Caco-2 (cell line): ENCODE results near the gene MEGF6. TPM values are rescaled to one million over a fixed set of nuclear protein-coding genes. Genes with fewer than 3 reads are reported as not detected.

ENCODE experiments used
- BruUV-seq: library from RNA; stranded (reverse); fragments of 400-500 nt; replicated peaks from 2 replicates; lab custom pipeline; 2021; lab: Mats Ljungman, UMichigan
- CTCF ChIA-PET: fragments of 300-600 bp; sonication (Branson Sonifier 250); formaldehyde crosslinking; loops from one replicate; lab custom pipeline; 2022; ENCODE audit warnings: antibody characterized with exemption; lab: Charles Lee
- POLR2A ChIA-PET: fragments of 300-600 bp; sonication (Branson Sonifier 250); formaldehyde crosslinking; loops from one replicate; lab custom pipeline; 2022; ENCODE audit warnings: antibody characterized with exemption; lab: Charles Lee
- DNase-seq, 2 experiments: peaks; one replicate each; pipeline versions ENCODE4 v3.0.0 to v3.0.0-alpha.2; 2020 to 2022
- H3K27me3 ChIP-seq: replicated peaks from 2 replicates; pipeline ENCODE4 v1.6.0; 2011; ENCODE audit warnings: low read length; ENCODE audit not compliant: control insufficient read depth, insufficient read depth
- H3K36me3 ChIP-seq: 2 replicates; pipeline ENCODE4 v1.5.1; 2011; ENCODE audit warnings: low read length; ENCODE audit not compliant: control insufficient read depth, insufficient read depth
- H3K4me1 ChIP-seq: fragments of 250-450 bp; sonication (Bioruptor Pico); 2 replicates; pipeline ENCODE4 v1.5.1; 2020; ENCODE audit warnings: mild to moderate bottlenecking
- H3K4me3 ChIP-seq: 2 replicates; pipeline ENCODE4 v1.5.1; 2011; ENCODE audit warnings: low read depth, mild to moderate bottlenecking, control low read depth, low read length
- H3K9me3 ChIP-seq: fragments of 250-450 bp; sonication (Bioruptor Pico); 2 replicates; pipeline ENCODE4 v1.5.1; 2020; ENCODE audit warnings: mild to moderate bottlenecking, moderate library complexity
- H3K27ac Mint-ChIP-seq: one replicate; pipeline ENCODE4 v1.8.0; 2022; ENCODE audit warnings: mixed read lengths; ENCODE audit not compliant: unreplicated experiment
- H3K27me3 Mint-ChIP-seq: one replicate; pipeline ENCODE4 v1.8.0; 2022; ENCODE audit warnings: mixed read lengths; ENCODE audit not compliant: insufficient read depth, unreplicated experiment
- H3K36me3 Mint-ChIP-seq: one replicate; pipeline ENCODE4 v1.8.0; 2022; ENCODE audit warnings: mild to moderate bottlenecking, mixed read lengths; ENCODE audit not compliant: insufficient read depth, unreplicated experiment
- H3K4me1 Mint-ChIP-seq: one replicate; pipeline ENCODE4 v1.8.0; 2022; ENCODE audit warnings: low read depth, mixed read lengths; ENCODE audit not compliant: unreplicated experiment
- H3K4me3 Mint-ChIP-seq: one replicate; pipeline ENCODE4 v1.8.0; 2022; ENCODE audit warnings: mild to moderate bottlenecking, moderate library complexity, mixed read lengths; ENCODE audit not compliant: unreplicated experiment
- H3K9me3 Mint-ChIP-seq: one replicate; pipeline ENCODE4 v1.8.0; 2022; ENCODE audit warnings: mixed read lengths; ENCODE audit not compliant: unreplicated experiment
- CTCF ChIP-seq, 2 experiments: fragments of 200-600 bp in 1 of 2; IDR thresholded peaks; 1 replicate in 1 of 2; 2 replicates in 1 of 2; pipeline versions ENCODE4 v1.5.1 to v1.8.0; 2011 to 2022; ENCODE audit warnings: antibody characterized with exemption in 1 of 2, control low read depth in 1 of 2, inconsistent platforms in 1 of 2, low read depth in 1 of 2, low read length in 1 of 2, mild to moderate bottlenecking in 1 of 2, moderate library complexity in 1 of 2; ENCODE audit not compliant: insufficient read depth in 1 of 2, severe bottlenecking in 1 of 2, unreplicated experiment in 1 of 2
- intact Hi-C: fragments of 100-400 bp; cut with micrococcal nuclease; formaldehyde crosslinking; loops from one replicate; pipeline ENCODE4 v1.10.0; 2022; ENCODE audit not compliant: unreplicated experiment
- total RNA-seq: library from RNA; stranded (reverse); gene quantifications from 2 replicates; pipeline ENCODE4 v1.2.3, GENCODE V29; 2022

Gene MEGF6
- total RNA-seq, 1 experiment from 2014 or later, result 13.3 TPM

GRCh38 chr1:3476666-3477065 lies 134.6 kb downstream of the MEGF6 start:
- TF ChIP-seq CTCF (IDR thresholded peaks at IDR 0.05; ENCODE audit: insufficient read depth in 1 of 2, low read depth in 1 of 2, low read length in 1 of 2, severe bottlenecking in 1 of 2, unreplicated experiment in 1 of 2), result no peak
- H3K4me3 Mint-ChIP-seq, result no peak overlapping the region

GRCh38 chr1:3475839-3476573 lies 135.3 kb downstream of the MEGF6 start:
- Histone ChIP-seq H3K4me3 (no peak overlapping the region), H3K9me3 (no peaks in the 10 kb centered on the region), H3K27me3 (no peaks in the 10 kb centered on the region), H3K4me1 (peaks cover 11% of the 10 kb centered on the region), H3K36me3 (no peaks in the 10 kb centered on the region; the same call in 1 of the 2 replicates)
- H3K27ac Mint-ChIP-seq, result no peak overlapping the region
- H3K9me3 Mint-ChIP-seq, result no peaks in the 10 kb centered on the region
- no peak overlapping the region for H3K4me3 Mint-ChIP-seq
- no peaks in the 10 kb centered on the region for H3K27me3 Mint-ChIP-seq
- H3K4me1 Mint-ChIP-seq, result no peaks in the 10 kb centered on the region
- ChIA-PET POLR2A (no interaction called here), CTCF (no interaction called here)
- no TSS peak for BruUV-seq
- no peak for DNase-seq
- peaks cover 11% of the 10 kb centered on the region for H3K36me3 Mint-ChIP-seq
- intact Hi-C loops, result no loop called here
- no peak for TF ChIP-seq CTCF (IDR thresholded peaks at IDR 0.05; ENCODE audit: insufficient read depth in 1 of 2, low read depth in 1 of 2, low read length in 1 of 2, severe bottlenecking in 1 of 2, unreplicated experiment in 1 of 2)

More at GRCh38 chr1:3476666-3477065, 134.6 kb downstream of the MEGF6 start:
- H3K36me3 Mint-ChIP-seq, result peaks cover 9% of the 10 kb centered on the region
- no peaks in the 10 kb centered on the region; the same call in 1 of the 2 replicates for H3K36me3 ChIP-seq
- no peak for DNase-seq
- H3K4me1 Mint-ChIP-seq, result no peaks in the 10 kb centered on the region
- CTCF ChIA-PET, result no interaction called here
- H3K27me3 Mint-ChIP-seq, result no peaks in the 10 kb centered on the region
- peaks cover 4% of the 10 kb centered on the region for H3K4me1 ChIP-seq
- no TSS peak for BruUV-seq
- no peak overlapping the region for H3K4me3 ChIP-seq
- POLR2A ChIA-PET, result no interaction called here
- no peaks in the 10 kb centered on the region for H3K9me3 ChIP-seq
- no peak overlapping the region for H3K27ac Mint-ChIP-seq
- no peaks in the 10 kb centered on the region for H3K27me3 ChIP-seq
- intact Hi-C loops, result no loop called here
- no peaks in the 10 kb centered on the region for H3K9me3 Mint-ChIP-seq

GRCh38 chr1:3474421-3474820 lies 136.9 kb downstream of the MEGF6 start:
- CTCF ChIA-PET, result no interaction called here
- POLR2A ChIA-PET, result no interaction called here
- Mint-ChIP-seq H3K27ac (no peak overlapping the region), H3K27me3 (no peaks in the 10 kb centered on the region), H3K4me1 (peaks cover 10% of the 10 kb centered on the region), H3K9me3 (no peaks in the 10 kb centered on the region), H3K4me3 (no peak overlapping the region), H3K36me3 (peaks cover 18% of the 10 kb centered on the region)
- BruUV-seq, result no TSS peak
- no peak for TF ChIP-seq CTCF (IDR thresholded peaks at IDR 0.05; ENCODE audit: insufficient read depth in 1 of 2, low read depth in 1 of 2, low read length in 1 of 2, severe bottlenecking in 1 of 2, unreplicated experiment in 1 of 2)
- Histone ChIP-seq H3K36me3 (no peaks in the 10 kb centered on the region; the same call in 1 of the 2 replicates), H3K9me3 (no peaks in the 10 kb centered on the region), H3K4me3 (no peak overlapping the region), H3K27me3 (no peaks in the 10 kb centered on the region), H3K4me1 (peaks cover 18% of the 10 kb centered on the region)
- intact Hi-C loops, result no loop called here
- DNase-seq, result no peak
